Measurements from ENCODE around the gene PITRM1. TPM values are rescaled to one million over a fixed set of nuclear protein-coding genes. Genes with fewer than 3 reads are reported as not detected.

PITRM1 gene
- total RNA-seq, 2 donors from 2014 or later, result 45.3 to 50.2 TPM

DNA sequence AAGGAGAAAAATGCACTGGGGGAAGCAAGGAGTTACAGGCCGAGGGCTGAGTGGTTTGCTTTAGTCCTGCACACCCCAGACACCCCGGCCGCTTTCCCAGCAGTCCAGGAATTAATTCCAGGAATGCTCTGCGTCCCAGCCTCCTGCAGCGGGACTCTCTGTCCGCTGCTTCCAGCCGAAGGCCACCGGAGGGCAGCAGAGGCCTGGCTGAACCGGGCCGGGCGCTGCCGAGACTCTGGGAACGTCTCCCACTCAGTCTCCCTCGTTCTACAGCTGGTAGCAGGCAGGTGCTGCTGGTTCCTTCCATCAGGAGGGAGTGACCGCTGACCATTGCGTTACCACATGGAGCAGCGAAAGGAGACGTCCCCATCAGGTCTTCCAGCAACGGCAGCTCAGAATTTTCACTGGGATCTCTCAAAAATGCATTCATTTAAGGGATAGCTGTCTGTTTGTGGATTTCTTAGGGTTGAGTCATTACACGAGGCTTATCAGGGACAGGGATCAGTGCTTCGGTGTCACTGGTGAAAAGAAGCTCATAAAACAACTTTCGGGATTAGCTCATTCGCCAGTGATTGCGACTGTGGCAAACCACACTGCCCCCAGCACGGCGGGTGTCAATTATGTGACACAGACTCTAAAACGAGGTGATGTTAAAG is 24.9 kb upstream of the PITRM1 start:
- H3K9me3 ChIP-seq (ENCODE audit: control insufficient read depth, low read length), result no peaks in the 10 kb centered on the region
- H3K36me3 ChIP-seq (ENCODE audit: control insufficient read depth, insufficient read depth, low read length), result no peaks in the 10 kb centered on the region
- H3K4me1 ChIP-seq (ENCODE audit: control insufficient read depth, insufficient read depth, low read length), result no peaks in the 10 kb centered on the region
- TF ChIP-seq, protein P1, sequence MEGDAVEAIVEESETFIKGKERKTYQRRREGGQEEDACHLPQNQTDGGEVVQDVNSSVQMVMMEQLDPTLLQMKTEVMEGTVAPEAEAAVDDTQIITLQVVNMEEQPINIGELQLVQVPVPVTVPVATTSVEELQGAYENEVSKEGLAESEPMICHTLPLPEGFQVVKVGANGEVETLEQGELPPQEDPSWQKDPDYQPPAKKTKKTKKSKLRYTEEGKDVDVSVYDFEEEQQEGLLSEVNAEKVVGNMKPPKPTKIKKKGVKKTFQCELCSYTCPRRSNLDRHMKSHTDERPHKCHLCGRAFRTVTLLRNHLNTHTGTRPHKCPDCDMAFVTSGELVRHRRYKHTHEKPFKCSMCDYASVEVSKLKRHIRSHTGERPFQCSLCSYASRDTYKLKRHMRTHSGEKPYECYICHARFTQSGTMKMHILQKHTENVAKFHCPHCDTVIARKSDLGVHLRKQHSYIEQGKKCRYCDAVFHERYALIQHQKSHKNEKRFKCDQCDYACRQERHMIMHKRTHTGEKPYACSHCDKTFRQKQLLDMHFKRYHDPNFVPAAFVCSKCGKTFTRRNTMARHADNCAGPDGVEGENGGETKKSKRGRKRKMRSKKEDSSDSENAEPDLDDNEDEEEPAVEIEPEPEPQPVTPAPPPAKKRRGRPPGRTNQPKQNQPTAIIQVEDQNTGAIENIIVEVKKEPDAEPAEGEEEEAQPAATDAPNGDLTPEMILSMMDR (conservative IDR thresholded peaks at IDR 0.05), result peak; percentile 96
- 28 to 34% methylated on average over 17 to 27 of the region's 27 CpGs for whole genome bisulfite sequencing, 2 experiments (ENCODE audit: insufficient coverage in 1 of 2, insufficient read length in 1 of 2)
- no peak overlapping the region for H3K27ac ChIP-seq (ENCODE audit: low read depth, low read length)
- Mint-ChIP-seq H3K36me3 (ENCODE audit: low read depth) (no peaks in the 10 kb centered on the region), H3K27ac (no peak overlapping the region), H3K4me3 (no peak overlapping the region), H3K4me1 (peaks cover 14% of the 10 kb centered on the region), H3K27me3 (ENCODE audit: insufficient read depth) (peaks cover 30% of the 10 kb centered on the region), H3K9me3 (no peaks in the 10 kb centered on the region)
- H3K9ac ChIP-seq (ENCODE audit: extremely low read depth, low read length, poor library complexity, severe bottlenecking), result no peak overlapping the region
- no peaks in the 10 kb centered on the region for H3K27me3 ChIP-seq (ENCODE audit: control insufficient read depth, insufficient read depth, low read length, poor library complexity, severe bottlenecking)
- peak; percentile 93 for DNase-seq
- no peak overlapping the region for H3K4me3 ChIP-seq (ENCODE audit: low read length)

DNA sequence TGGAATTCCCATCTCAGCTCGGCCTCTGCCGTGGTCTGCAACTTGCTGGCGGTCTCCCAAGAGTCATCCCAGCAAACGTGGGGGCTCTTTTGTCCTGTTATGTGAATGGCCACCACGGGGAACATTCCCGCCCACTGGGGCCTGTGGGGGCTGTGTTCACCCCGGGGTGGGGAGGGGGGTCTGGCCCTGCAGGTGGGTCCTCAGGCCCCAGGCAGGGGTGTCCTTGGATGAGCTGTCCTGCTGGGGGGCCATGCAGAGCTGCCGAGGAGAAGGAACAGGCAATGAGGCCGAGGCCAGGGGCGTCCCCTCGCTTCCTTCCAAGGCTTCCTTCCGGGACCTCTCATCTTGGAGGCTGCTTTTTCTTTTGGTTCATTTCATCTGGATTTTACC is 24.4 kb upstream of the PITRM1 start:
- TF ChIP-seq, protein P1 (conservative IDR thresholded peaks at IDR 0.05), result no peak
- H3K36me3 Mint-ChIP-seq (ENCODE audit: low read depth), result no peaks in the 10 kb centered on the region
- no peaks in the 10 kb centered on the region for H3K9me3 ChIP-seq (ENCODE audit: control insufficient read depth, low read length)
- H3K27ac Mint-ChIP-seq, result no peak overlapping the region
- H3K4me1 ChIP-seq (ENCODE audit: control insufficient read depth, insufficient read depth, low read length), result no peaks in the 10 kb centered on the region
- 77 to 100% methylated on average over 2 to 12 of the region's 12 CpGs for WGBS, 2 experiments (ENCODE audit: insufficient coverage in 1 of 2, insufficient read length in 1 of 2)
- no peaks in the 10 kb centered on the region for H3K36me3 ChIP-seq (ENCODE audit: control insufficient read depth, insufficient read depth, low read length)
- peaks cover 30% of the 10 kb centered on the region for H3K27me3 Mint-ChIP-seq (ENCODE audit: insufficient read depth)
- peaks cover 14% of the 10 kb centered on the region for H3K4me1 Mint-ChIP-seq
- no peak for DNase-seq
- H3K9me3 Mint-ChIP-seq, result no peaks in the 10 kb centered on the region
- no peak overlapping the region for H3K4me3 ChIP-seq (ENCODE audit: low read length)
- no peaks in the 10 kb centered on the region for H3K27me3 ChIP-seq (ENCODE audit: control insufficient read depth, insufficient read depth, low read length, poor library complexity, severe bottlenecking)
- no peak overlapping the region for H3K4me3 Mint-ChIP-seq
- no peak overlapping the region for H3K27ac ChIP-seq (ENCODE audit: low read depth, low read length)
- no peak overlapping the region for H3K9ac ChIP-seq (ENCODE audit: extremely low read depth, low read length, poor library complexity, severe bottlenecking)

DNA sequence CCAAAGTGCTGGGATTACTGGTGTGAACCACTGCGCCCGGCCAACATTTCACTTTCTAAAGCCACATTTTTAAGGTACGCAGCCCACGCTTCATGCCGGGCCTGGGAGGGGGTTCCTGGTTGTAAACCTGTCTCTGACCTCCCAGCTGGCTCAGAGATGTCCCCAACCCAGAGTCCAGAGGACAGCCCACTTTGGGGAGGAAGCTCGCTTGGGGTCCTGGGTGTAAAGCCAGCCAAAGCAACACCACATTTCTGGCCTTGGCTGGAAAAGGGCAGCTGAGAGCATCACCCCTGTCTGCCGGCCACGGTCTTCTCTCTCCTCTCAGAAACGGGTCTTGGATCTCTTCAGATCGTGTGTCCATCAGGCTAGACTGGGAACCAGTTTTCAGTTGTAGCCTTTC is 23.9 kb upstream of the PITRM1 start:
- H3K36me3 ChIP-seq (ENCODE audit: control insufficient read depth, insufficient read depth, low read length), result no peaks in the 10 kb centered on the region
- H3K27me3 Mint-ChIP-seq (ENCODE audit: insufficient read depth), result peaks cover 25% of the 10 kb centered on the region
- H3K4me3 ChIP-seq (ENCODE audit: low read length), result no peak overlapping the region
- DNase-seq, result peak; percentile 35
- H3K9me3 Mint-ChIP-seq, result no peaks in the 10 kb centered on the region
- no peaks in the 10 kb centered on the region for H3K36me3 Mint-ChIP-seq (ENCODE audit: low read depth)
- H3K27ac ChIP-seq (ENCODE audit: low read depth, low read length), result no peak overlapping the region
- no peaks in the 10 kb centered on the region for H3K4me1 ChIP-seq (ENCODE audit: control insufficient read depth, insufficient read depth, low read length)
- no peak overlapping the region for H3K27ac Mint-ChIP-seq
- H3K9me3 ChIP-seq (ENCODE audit: control insufficient read depth, low read length), result no peaks in the 10 kb centered on the region
- H3K4me1 Mint-ChIP-seq, result peaks cover 10% of the 10 kb centered on the region
- no peak overlapping the region for H3K4me3 Mint-ChIP-seq
- no peaks in the 10 kb centered on the region for H3K27me3 ChIP-seq (ENCODE audit: control insufficient read depth, insufficient read depth, low read length, poor library complexity, severe bottlenecking)
- 94 to 95% methylated on average over 4 to 10 of the region's 10 CpGs for WGBS, 2 experiments (ENCODE audit: insufficient coverage in 1 of 2, insufficient read length in 1 of 2)
- TF ChIP-seq, protein P1 (conservative IDR thresholded peaks at IDR 0.05), result no peak
- no peak overlapping the region for H3K9ac ChIP-seq (ENCODE audit: extremely low read depth, low read length, poor library complexity, severe bottlenecking)
